Liver (tissue), 9 donors: ENCODE measurements around the gene TEX264. TPM values are rescaled to one million over a fixed set of nuclear protein-coding genes. Genes with fewer than 3 reads are reported as not detected.

ENCODE experiments used
- DNase-seq: peaks from one replicate; pipeline ENCODE4 v3.0.0-alpha.2; 2017; ENCODE audit warnings: low spot score
- H3K27ac ChIP-seq, 2 donors: one replicate each; pipeline ENCODE4 v1.7.0; 2013; ENCODE audit warnings: inconsistent platforms in 2 of 2, low read length in 2 of 2, control low read depth in 1 of 2, low read depth in 1 of 2, mild to moderate bottlenecking in 1 of 2
- H3K27me3 ChIP-seq, 4 donors: one replicate each; pipeline versions ENCODE4 v1.6.1 to v1.7.0; 2013; ENCODE audit warnings: low read length in 3 of 4, inconsistent platforms in 1 of 4, mild to moderate bottlenecking in 1 of 4, moderate library complexity in 1 of 4; ENCODE audit not compliant: control insufficient read depth in 4 of 4, insufficient read depth in 4 of 4
- H3K36me3 ChIP-seq, 4 donors: one replicate each; pipeline versions ENCODE4 v1.6.1 to v1.7.0; 2013; ENCODE audit warnings: low read length in 3 of 4, mild to moderate bottlenecking in 3 of 4, low read depth in 1 of 4, moderate library complexity in 1 of 4; ENCODE audit not compliant: control insufficient read depth in 4 of 4, insufficient read depth in 3 of 4
- H3K4me1 ChIP-seq, 4 donors: one replicate each; pipeline versions ENCODE4 v1.6.1 to v1.7.0; 2013; ENCODE audit warnings: low read length in 3 of 4, mild to moderate bottlenecking in 3 of 4, moderate library complexity in 1 of 4; ENCODE audit not compliant: control insufficient read depth in 4 of 4, insufficient read depth in 4 of 4
- H3K4me3 ChIP-seq, 3 donors: one replicate each; pipeline versions ENCODE4 v1.6.1 to v1.7.0; 2013; ENCODE audit warnings: low read length in 3 of 3, control low read depth in 1 of 3, low read depth in 1 of 3, mild to moderate bottlenecking in 1 of 3
- H3K9ac ChIP-seq, 2 donors: one replicate each; pipeline ENCODE4 v1.7.0; 2013; ENCODE audit warnings: low read length in 2 of 2, mild to moderate bottlenecking in 2 of 2, moderate library complexity in 2 of 2, control low read depth in 1 of 2, low read depth in 1 of 2
- H3K9me3 ChIP-seq, 4 donors: one replicate each; pipeline versions ENCODE4 v1.6.1 to v1.7.0; 2013; ENCODE audit warnings: low read length in 3 of 4; ENCODE audit not compliant: control insufficient read depth in 4 of 4
- FOXA2 ChIP-seq: IDR thresholded peaks from 2 replicates; pipeline ENCODE4 v1.6.1; 2016; ENCODE audit warnings: antibody characterized with exemption
- GABPA ChIP-seq, 2 donors: IDR thresholded peaks in 1 of 2; conservative IDR thresholded peaks in 1 of 2; 2 replicates each; pipeline ENCODE4 v1.6.1; 2016; ENCODE audit warnings: antibody characterized with exemption in 2 of 2, mild to moderate bottlenecking in 1 of 2, moderate library complexity in 1 of 2
- HNF4A ChIP-seq, 2 donors: conservative IDR thresholded peaks; 2 replicates each; pipeline ENCODE4 v1.6.1; 2016; ENCODE audit warnings: antibody characterized with exemption in 2 of 2, mild to moderate bottlenecking in 2 of 2
- NR2F2 ChIP-seq: IDR thresholded peaks from 2 replicates; pipeline ENCODE4 v1.6.1; 2016; ENCODE audit warnings: antibody characterized with exemption
- RAD21 ChIP-seq, 2 donors: IDR thresholded peaks; 2 replicates each; pipeline ENCODE4 v1.6.1; 2016; ENCODE audit warnings: antibody characterized with exemption in 2 of 2, mild to moderate bottlenecking in 2 of 2
- RXRA ChIP-seq, 2 donors: IDR thresholded peaks; 2 replicates each; pipeline ENCODE4 v1.6.1; 2017 to 2018; ENCODE audit warnings: antibody characterized with exemption in 2 of 2, mild to moderate bottlenecking in 1 of 2
- SP1 ChIP-seq: IDR thresholded peaks from 2 replicates; pipeline ENCODE4 v1.6.1; 2018; ENCODE audit warnings: antibody characterized with exemption, mild to moderate bottlenecking
- YY1 ChIP-seq: IDR thresholded peaks from 2 replicates; pipeline ENCODE4 v1.6.1; 2016; ENCODE audit warnings: antibody characterized with exemption, mild to moderate bottlenecking
- WGBS: extraction: QIAGEN DNeasy Blood & Tissue Kit; methylation state at CpG from one replicate; pipeline ENCODE4 v1.1.7; 2013; 5-methylcytosine and 5-hydroxymethylcytosine counted together
- polyA plus RNA-seq, 2 donors: library from polyadenylated mRNA; stranded (reverse) in 1 of 2; unstranded in 1 of 2; fragments of 200-250 nt in 1 of 2; fragments of >200 nt in 1 of 2; fragmentation: Nextera tagmentation in 1 of 2; extraction: Ambion mirVana in 1 of 2; gene quantifications; one replicate each; pipeline versions ENCODE4 v1.2.1 to v1.2.3, GENCODE V29; 2013 to 2015
- total RNA-seq, 2 donors: library from RNA; depleted of rRNA; stranded (reverse); fragments of >200 nt; gene quantifications; one replicate each; pipeline ENCODE4 v1.2.3, GENCODE V29; 2014
- TF ChIP-seq, protein P1 (sequence below): IDR thresholded peaks from 2 replicates; pipeline ENCODE4 v1.6.1; 2016; ENCODE audit warnings: antibody characterized with exemption
- TF ChIP-seq, protein P2 (sequence below): fragments of 150-350 bp; IDR thresholded peaks from 2 replicates; pipeline ENCODE4 v1.5.1; 2017; ENCODE audit warnings: improper control_type of control experiment, low read depth, low read length; ENCODE audit not compliant: missing input control
- TF ChIP-seq, protein P3 (sequence below): IDR thresholded peaks from 2 replicates; pipeline ENCODE4 v1.6.1; 2016; ENCODE audit warnings: antibody characterized with exemption
- donor health status: healthy.
- donor health status: healthy.
- donor health status: healthy.
- donor health status: healthy.
- donor health status: healthy.

TEX264 gene
- total and polyA plus RNA-seq, 4 donors = 21.2 to 48.4 (median 35.6) TPM

DNA sequence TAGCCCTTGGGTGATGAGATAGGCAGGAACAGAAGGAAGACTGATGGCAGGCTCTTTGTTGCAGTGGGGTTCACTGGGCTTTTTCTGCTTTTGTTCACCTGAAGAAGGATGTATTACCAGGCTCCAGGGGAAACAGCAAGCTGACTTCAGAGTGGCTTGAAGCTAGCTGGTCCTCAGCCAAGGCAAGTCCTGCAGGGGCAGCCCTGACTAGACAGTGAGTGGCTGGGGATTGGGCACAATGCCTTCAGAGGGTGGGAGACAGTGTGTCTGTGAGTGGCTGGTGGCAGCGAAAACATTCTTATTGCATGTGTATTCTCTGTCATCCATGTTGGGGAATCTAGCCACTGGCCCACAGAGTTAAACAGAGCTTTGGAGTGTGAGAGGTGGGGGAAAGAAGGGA lies 2.3 kb upstream of the TEX264 start (continued):
- TF ChIP-seq, protein P1, sequence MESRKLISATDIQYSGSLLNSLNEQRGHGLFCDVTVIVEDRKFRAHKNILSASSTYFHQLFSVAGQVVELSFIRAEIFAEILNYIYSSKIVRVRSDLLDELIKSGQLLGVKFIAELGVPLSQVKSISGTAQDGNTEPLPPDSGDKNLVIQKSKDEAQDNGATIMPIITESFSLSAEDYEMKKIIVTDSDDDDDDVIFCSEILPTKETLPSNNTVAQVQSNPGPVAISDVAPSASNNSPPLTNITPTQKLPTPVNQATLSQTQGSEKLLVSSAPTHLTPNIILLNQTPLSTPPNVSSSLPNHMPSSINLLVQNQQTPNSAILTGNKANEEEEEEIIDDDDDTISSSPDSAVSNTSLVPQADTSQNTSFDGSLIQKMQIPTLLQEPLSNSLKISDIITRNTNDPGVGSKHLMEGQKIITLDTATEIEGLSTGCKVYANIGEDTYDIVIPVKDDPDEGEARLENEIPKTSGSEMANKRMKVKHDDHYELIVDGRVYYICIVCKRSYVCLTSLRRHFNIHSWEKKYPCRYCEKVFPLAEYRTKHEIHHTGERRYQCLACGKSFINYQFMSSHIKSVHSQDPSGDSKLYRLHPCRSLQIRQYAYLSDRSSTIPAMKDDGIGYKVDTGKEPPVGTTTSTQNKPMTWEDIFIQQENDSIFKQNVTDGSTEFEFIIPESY = no peak
- TF ChIP-seq FOXA2 = no peak

DNA sequence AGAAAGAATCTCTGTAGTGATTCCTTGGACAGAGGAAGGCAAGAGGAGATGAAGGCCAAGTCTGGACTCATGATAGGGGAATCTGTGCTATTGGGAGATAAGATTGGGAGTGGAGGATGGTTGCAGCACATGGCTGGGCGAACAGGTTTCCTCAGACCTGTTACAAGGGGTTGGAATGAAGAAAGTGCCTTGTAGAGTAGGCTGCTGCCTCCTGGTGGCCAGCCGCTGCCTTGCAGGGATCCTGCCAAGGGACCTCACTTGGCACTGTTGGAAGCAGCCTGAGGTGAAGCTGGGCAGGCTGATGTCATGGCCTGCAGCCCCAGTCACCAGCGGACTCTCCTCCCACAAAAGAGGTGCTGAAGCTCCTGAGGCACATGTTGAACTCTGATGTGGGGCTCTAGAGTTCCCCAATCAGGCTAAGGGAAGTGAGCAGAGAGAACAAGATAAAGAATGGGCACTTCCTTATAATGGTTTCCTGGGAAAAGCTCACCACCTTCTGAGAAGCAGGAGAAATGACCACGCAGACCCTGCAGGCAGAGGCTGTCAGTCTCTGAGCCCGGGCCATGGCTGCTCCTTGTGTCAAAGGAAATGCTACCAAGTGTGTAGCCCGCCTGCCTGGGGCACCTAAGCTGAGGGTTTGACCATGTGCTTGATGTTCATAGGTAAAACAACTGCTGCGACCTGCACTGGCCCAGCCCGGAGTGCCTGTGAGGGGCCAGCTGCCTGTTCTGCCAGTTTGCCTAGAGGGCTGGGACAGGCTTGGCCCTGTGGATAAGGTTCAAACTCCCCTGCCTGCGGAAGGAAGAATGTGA lies 1.6 kb upstream of the TEX264 start:
- H3K4me3 ChIP-seq = no peak overlapping the region
- TF ChIP-seq, protein P2, sequence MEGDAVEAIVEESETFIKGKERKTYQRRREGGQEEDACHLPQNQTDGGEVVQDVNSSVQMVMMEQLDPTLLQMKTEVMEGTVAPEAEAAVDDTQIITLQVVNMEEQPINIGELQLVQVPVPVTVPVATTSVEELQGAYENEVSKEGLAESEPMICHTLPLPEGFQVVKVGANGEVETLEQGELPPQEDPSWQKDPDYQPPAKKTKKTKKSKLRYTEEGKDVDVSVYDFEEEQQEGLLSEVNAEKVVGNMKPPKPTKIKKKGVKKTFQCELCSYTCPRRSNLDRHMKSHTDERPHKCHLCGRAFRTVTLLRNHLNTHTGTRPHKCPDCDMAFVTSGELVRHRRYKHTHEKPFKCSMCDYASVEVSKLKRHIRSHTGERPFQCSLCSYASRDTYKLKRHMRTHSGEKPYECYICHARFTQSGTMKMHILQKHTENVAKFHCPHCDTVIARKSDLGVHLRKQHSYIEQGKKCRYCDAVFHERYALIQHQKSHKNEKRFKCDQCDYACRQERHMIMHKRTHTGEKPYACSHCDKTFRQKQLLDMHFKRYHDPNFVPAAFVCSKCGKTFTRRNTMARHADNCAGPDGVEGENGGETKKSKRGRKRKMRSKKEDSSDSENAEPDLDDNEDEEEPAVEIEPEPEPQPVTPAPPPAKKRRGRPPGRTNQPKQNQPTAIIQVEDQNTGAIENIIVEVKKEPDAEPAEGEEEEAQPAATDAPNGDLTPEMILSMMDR = peak; percentile 95
- TF ChIP-seq YY1 = no peak
- peak in 1 of 2 donors; percentile 17 for TF ChIP-seq HNF4A (conservative IDR thresholded peaks at IDR 0.05)
- no peak for TF ChIP-seq GABPA (IDR thresholded peaks at IDR 0.05 in 1 of 2, conservative IDR thresholded peaks at IDR 0.05 in 1 of 2)
- TF ChIP-seq FOXA2 = no peak
- TF ChIP-seq SP1 = no peak
- no peak for TF ChIP-seq NR2F2
- peak in 1 of 2 donors; percentile 49 for TF ChIP-seq RXRA (IDR thresholded peaks at IDR 0.05)
- TF ChIP-seq, protein P3, sequence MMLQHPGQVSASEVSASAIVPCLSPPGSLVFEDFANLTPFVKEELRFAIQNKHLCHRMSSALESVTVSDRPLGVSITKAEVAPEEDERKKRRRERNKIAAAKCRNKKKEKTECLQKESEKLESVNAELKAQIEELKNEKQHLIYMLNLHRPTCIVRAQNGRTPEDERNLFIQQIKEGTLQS = no peak
- TF ChIP-seq RAD21 (IDR thresholded peaks at IDR 0.05) = peak; percentile 88 to 92
- no peaks in the 10 kb centered on the region for H3K27me3 ChIP-seq
- WGBS = 51% methylated on average over 9 of the region's 9 CpGs
- no peaks in the 10 kb centered on the region for H3K9me3 ChIP-seq
- H3K9ac ChIP-seq = no peak overlapping the region
- peak; percentile 87 for DNase-seq
- peaks cover 4 to 46% (median 36%) of the 10 kb centered on the region in 4 donors for H3K4me1 ChIP-seq
- H3K36me3 ChIP-seq = peaks cover 0 to 11% (median under 1%) of the 10 kb centered on the region in 4 donors
- H3K27ac ChIP-seq = no peak overlapping the region

DNA sequence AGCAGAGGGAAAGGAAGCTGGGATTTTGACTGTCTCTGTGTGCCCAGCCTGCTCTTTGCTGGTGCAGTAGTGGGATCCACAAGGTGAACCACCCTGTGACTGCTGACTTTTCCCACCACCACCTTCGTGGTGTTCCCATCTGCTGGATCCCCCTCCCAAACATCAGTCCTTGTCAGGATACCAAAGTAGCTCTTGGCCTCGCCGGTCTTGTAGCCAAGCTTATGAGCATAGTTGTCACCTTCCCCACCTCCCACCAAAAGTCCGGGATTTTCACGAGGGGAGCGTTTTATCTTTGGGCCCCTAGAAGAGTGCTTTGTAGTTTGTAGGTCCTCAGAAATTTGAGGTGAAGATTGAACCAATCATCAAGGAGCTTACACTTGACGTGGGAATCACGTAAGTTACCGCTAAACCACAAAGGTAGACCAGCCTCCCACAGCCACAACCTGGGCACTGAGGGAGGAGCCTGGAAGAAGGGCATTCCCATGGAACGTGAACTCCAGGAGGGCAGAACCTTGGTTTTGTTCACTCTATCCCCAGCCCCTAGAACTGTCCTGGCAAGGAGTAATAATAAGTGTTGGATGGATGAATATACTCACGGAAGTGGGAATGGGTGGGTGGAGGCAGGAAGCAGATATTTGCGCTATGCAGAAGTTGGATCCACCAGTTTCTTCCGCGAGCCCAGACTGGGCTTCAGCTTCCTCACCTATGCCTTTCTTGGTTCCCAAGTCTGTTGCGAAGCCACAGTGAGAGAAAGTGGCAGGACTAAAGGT lies 814 bp upstream of the TEX264 start:
- H3K4me1 ChIP-seq = peaks cover 4 to 46% (median 36%) of the 10 kb centered on the region in 4 donors
- no peak for DNase-seq
- H3K36me3 ChIP-seq = peaks cover 0 to 7% (median 4%) of the 10 kb centered on the region in 4 donors
- TF ChIP-seq SP1 (no peak), FOXA2 (no peak)
- TF ChIP-seq, protein P3 = no peak
- no peak overlapping the region for H3K9ac ChIP-seq
- 72% methylated on average over 15 of the region's 15 CpGs for WGBS
- H3K27ac ChIP-seq = peak overlapping the region; percentile 51 to 77
- no peaks in the 10 kb centered on the region for H3K9me3 ChIP-seq
- no peaks in the 10 kb centered on the region for H3K27me3 ChIP-seq
- H3K4me3 ChIP-seq = peak overlapping the region in 2 of 3 donors; percentile 76 to 83
